Gastroesophageal sphincter (tissue), 4 donors: Measurements from ENCODE around the gene CISH. TPM values are rescaled to one million over a fixed set of nuclear protein-coding genes. Genes with fewer than 3 reads are reported as not detected.

Source experiments
- ATAC-seq: fragments of 150-250 bp; one replicate; pipeline ENCODE4 v1.9.1; 2016; ENCODE audit warnings: mild to moderate bottlenecking, moderate library complexity
- H3K27ac ChIP-seq, 4 donors: fragments of 200-600 bp; sonication (generic) in 3 of 4; 1 replicate in 3 of 4; 2 replicates in 1 of 4; pipeline ENCODE4 v1.5.1; 2016 to 2019
- H3K27me3 ChIP-seq: fragments of 200-600 bp; sonication (generic); one replicate; pipeline ENCODE4 v1.5.1; 2019
- H3K36me3 ChIP-seq, 2 donors: fragments of 200-600 bp; sonication (generic); one replicate each; pipeline ENCODE4 v1.5.1; 2019; ENCODE audit warnings: control low read depth in 1 of 2
- H3K4me1 ChIP-seq, 3 donors: fragments of 200-600 bp; sonication (generic); 1 replicate in 2 of 3; 2 replicates in 1 of 3; pipeline ENCODE4 v1.5.1; 2016 to 2019; ENCODE audit warnings: control low read depth in 2 of 3
- H3K4me3 ChIP-seq, 2 donors: fragments of 200-600 bp; sonication (generic); one replicate each; pipeline ENCODE4 v1.5.1; 2019; ENCODE audit warnings: mild to moderate bottlenecking in 1 of 2, moderate library complexity in 1 of 2
- H3K9me3 ChIP-seq, 3 donors: fragments of 200-600 bp; sonication (generic); one replicate each; pipeline ENCODE4 v1.5.1; 2017 to 2019; ENCODE audit warnings: control low read depth in 2 of 3
- EP300 ChIP-seq: sonication (generic); formaldehyde crosslinking; IDR thresholded peaks from one replicate; pipeline ENCODE4 v1.6.1; 2017; ENCODE audit warnings: antibody characterized with exemption, mild to moderate bottlenecking
- POLR2A ChIP-seq, 2 donors: fragments of 450-650 bp; IDR thresholded peaks; one replicate each; pipeline ENCODE4 v1.6.1; 2017; ENCODE audit warnings: antibody characterized with exemption in 2 of 2, mild to moderate bottlenecking in 2 of 2, moderate library complexity in 1 of 2
- POLR2AphosphoS5 ChIP-seq: sonication (generic); formaldehyde crosslinking; IDR thresholded peaks from one replicate; pipeline ENCODE4 v1.6.1; 2017; ENCODE audit warnings: antibody characterized with exemption
- WGBS, 2 donors: methylation state at CpG; one replicate each; pipeline ENCODE4 v1.1.5; 2018; ENCODE audit warnings: low coverage in 1 of 2; 5-methylcytosine and 5-hydroxymethylcytosine counted together
- total RNA-seq, 4 donors: library from RNA; depleted of rRNA; stranded (reverse); fragments of >200 nt; gene quantifications; one replicate each; pipeline ENCODE4 v1.1.0, GENCODE V29; 2016
- TF ChIP-seq, protein P1 (sequence below), 4 experiments: fragments of 200-600 bp in 2 of 4; fragments of 450-650 bp in 2 of 4; sonication (generic) in 1 of 4; IDR thresholded peaks; one replicate each; pipeline ENCODE4 v1.5.1; 2017 to 2019; ENCODE audit warnings: antibody characterized with exemption in 4 of 4, mild to moderate bottlenecking in 2 of 4, moderate library complexity in 2 of 4

Gene CISH
- total RNA-seq, 4 donors from 2014 or later: 0.99 to 9.3 (median 3.6) TPM

DNA sequence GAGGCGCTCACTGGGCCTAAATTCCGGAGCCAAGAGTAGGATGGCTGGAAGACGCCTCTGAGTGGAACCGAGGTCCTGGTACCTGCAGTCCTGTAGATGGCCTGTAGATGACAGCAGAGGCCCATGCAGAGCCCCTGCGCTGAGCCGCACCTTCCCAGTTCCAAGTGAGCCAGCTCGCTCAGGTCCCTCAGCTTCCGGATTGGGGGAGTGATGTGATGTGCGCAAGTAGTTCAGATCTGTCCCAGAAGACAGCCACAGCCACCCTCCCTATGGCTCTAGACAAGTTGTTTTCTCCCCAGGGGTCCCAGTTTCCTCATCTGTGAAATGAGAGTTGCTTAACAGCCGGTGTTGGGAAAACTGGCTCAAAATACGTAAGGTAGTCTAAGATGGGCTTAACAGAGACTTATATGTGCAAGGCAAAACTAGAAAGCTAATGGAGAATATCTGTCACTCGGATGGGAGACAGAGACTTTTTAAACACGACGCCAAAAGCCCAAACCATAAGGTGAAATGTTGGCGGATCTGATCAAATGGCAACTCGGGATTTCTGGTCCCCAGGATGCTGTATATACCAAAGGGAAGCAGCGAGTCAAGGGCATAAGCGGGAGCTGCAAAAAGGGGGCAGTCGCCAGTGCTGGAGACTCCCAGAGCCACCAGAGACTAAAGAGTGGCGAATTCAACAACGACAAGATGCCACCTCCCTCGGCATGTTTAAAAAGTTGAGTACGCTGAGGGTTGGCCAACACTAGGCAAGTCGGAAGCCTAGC is 4.6 kb upstream of the CISH start:
- no peaks in the 10 kb centered on the region for H3K9me3 ChIP-seq
- peak overlapping the region; percentile 80 to 91 (median 86) for H3K27ac ChIP-seq
- H3K4me3 ChIP-seq: peak overlapping the region; percentile 92 to 96
- no peaks in the 10 kb centered on the region for H3K27me3 ChIP-seq
- 0% methylated on average over 12 to 17 of the region's 24 CpGs for WGBS, 2 donors
- H3K4me1 ChIP-seq: peaks cover 0 to 77% (median 13%) of the 10 kb centered on the region in 3 donors
- TF ChIP-seq POLR2AphosphoS5 (peak; percentile 18), POLR2A (IDR thresholded peaks at IDR 0.05) (no peak), EP300 (no peak)
- TF ChIP-seq, protein P1, sequence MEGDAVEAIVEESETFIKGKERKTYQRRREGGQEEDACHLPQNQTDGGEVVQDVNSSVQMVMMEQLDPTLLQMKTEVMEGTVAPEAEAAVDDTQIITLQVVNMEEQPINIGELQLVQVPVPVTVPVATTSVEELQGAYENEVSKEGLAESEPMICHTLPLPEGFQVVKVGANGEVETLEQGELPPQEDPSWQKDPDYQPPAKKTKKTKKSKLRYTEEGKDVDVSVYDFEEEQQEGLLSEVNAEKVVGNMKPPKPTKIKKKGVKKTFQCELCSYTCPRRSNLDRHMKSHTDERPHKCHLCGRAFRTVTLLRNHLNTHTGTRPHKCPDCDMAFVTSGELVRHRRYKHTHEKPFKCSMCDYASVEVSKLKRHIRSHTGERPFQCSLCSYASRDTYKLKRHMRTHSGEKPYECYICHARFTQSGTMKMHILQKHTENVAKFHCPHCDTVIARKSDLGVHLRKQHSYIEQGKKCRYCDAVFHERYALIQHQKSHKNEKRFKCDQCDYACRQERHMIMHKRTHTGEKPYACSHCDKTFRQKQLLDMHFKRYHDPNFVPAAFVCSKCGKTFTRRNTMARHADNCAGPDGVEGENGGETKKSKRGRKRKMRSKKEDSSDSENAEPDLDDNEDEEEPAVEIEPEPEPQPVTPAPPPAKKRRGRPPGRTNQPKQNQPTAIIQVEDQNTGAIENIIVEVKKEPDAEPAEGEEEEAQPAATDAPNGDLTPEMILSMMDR (IDR thresholded peaks at IDR 0.05): peak in 3 of 4 experiments; percentile 97 to 100 (median 98)
- H3K36me3 ChIP-seq: no peaks in the 10 kb centered on the region
- ATAC-seq: peak; percentile 50

DNA sequence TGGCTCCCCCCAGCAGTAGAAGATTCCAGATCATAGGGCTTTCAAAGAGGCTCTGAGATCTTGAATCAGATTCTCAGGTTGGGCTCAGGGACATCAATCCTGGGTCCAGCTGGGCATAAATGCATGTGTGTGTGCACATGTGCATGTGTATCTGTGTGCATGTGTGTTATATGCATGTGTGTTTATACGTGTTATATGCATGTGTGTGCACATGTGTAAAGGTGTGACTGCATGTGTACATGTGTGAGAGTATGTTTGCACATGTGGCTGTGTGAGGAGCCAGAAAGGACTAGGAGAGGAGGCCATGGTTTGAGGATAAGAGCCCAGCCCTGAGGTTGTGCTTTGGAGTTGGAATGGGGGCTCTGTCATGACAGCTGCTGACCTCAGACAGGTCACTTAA is 3.6 kb upstream of the CISH start:
- H3K27ac ChIP-seq: no peak overlapping the region
- TF ChIP-seq, protein P1 (IDR thresholded peaks at IDR 0.05): no peak
- TF ChIP-seq POLR2AphosphoS5 (no peak), EP300 (no peak), POLR2A (IDR thresholded peaks at IDR 0.05) (no peak)
- H3K9me3 ChIP-seq: no peaks in the 10 kb centered on the region
- no peak for ATAC-seq
- 0 to 33% methylated on average over 1 of the region's 1 CpG for WGBS, 2 donors
- no peak overlapping the region for H3K4me3 ChIP-seq
- no peaks in the 10 kb centered on the region for H3K27me3 ChIP-seq
- H3K36me3 ChIP-seq: no peaks in the 10 kb centered on the region
- H3K4me1 ChIP-seq: peaks cover 0 to 77% (median 23%) of the 10 kb centered on the region in 3 donors

DNA sequence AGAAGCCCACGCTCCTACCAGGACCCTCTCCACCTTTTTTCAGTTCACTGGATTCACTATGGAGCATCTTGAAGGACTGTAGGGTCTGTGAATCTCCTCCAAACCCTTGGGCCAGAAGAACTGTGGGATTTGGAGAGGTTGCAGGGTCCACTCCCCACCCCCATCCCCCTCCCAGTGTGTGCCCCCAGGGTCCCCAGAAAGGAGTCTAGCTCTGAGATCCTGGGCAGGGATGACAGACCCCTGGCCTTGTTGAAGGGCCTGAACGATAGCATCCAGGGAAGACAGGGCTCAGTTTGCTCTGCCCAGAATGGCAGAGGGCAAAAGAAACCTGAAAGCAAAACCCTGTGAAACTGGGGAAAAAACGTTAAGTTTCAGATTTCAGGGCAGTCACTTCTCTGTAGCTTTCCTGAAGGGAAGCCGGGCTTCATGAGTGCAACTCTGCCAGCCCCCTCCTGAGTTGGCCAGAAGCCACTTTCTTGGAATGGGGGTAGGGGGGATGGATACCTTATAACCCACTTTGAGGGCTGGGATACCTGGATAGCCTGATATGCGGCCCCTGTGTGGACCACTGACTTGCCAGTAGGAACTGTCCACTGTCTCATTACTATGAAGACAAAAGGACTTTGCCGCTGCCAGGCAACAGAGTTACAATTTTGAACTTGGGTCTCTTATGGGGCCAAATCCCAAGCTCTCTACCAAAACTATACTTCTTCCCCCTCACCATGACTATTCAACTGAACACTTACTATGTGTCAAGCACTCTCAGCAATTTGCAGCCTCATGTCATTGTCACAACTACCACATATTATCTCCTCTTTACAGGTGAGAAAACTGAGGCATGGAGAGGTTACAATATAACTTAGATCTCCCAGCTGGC is 1.6 kb upstream of the CISH start:
- 59 to 80% methylated on average over 2 to 6 of the region's 6 CpGs for WGBS, 2 donors
- Histone ChIP-seq H3K4me3 (no peak overlapping the region), H3K27me3 (no peaks in the 10 kb centered on the region), H3K9me3 (no peaks in the 10 kb centered on the region), H3K4me1 (peaks cover 0 to 77% (median 35%) of the 10 kb centered on the region in 3 donors), H3K27ac (peak overlapping the region in 3 of 4 donors; percentile 79 to 90 (median 86)), H3K36me3 (peaks cover 0 to 4% of the 10 kb centered on the region in 2 donors)
- TF ChIP-seq, protein P1 (IDR thresholded peaks at IDR 0.05): no peak
- TF ChIP-seq POLR2A (IDR thresholded peaks at IDR 0.05) (no peak), POLR2AphosphoS5 (no peak), EP300 (no peak)
- ATAC-seq: no peak

DNA sequence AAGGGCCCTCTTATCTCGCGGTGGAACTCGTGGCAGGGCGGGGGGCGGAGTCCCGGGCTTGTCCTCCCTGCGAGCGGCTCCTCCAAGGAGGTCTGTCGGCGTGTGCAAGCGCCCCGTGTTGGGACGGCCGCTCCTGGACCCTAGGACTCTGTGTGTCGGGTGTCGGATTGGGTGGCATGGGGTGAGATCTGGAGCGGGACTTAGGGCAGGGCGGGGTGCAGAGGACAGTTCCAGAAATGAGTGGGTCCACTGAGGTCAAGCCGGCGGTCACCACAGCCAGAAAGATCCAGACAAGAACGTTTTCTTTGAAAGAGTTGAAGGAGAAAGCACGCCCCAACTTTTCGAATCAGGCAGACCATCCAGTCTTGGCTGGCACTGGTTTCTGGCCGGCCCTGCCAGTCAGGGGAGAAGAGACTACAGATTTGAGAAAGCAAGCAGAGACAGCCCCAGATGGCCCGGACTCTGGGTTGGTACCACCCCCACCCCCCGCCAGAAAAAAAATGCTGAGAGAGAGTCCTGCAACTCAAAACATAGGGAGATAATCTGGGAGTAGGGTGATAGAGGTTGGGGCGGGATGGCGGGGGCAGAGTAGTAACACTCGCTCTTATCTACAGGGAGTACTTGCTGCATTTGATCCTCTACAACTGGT is 784 bp upstream of the CISH start:
- TF ChIP-seq POLR2AphosphoS5 (no peak), EP300 (no peak), POLR2A (IDR thresholded peaks at IDR 0.05) (no peak)
- TF ChIP-seq, protein P1 (IDR thresholded peaks at IDR 0.05): no peak
- Histone ChIP-seq H3K27ac (peak overlapping the region in 3 of 4 donors; percentile 79 to 90 (median 86)), H3K4me3 (peak overlapping the region; percentile 49 to 66), H3K36me3 (peaks cover 0 to 13% of the 10 kb centered on the region in 2 donors), H3K9me3 (no peaks in the 10 kb centered on the region), H3K27me3 (no peaks in the 10 kb centered on the region), H3K4me1 (peaks cover 0 to 77% (median 28%) of the 10 kb centered on the region in 3 donors)
- ATAC-seq: no peak
- 6 to 83% methylated on average over 2 to 13 of the region's 29 CpGs for WGBS, 2 donors
